HL-60 (cell line): ENCODE measurements around the gene PRDM16.

Experiments used
- DNase-seq, 2 experiments: peaks; one replicate each; pipeline ENCODE4 v3.0.0-alpha.2; 2010 to 2020; ENCODE audit warnings: low read depth in 1 of 2, low spot score in 1 of 2
- H3K27ac ChIP-seq: fragments of 250-450 bp; sonication (Bioruptor Pico); replicated peaks from 2 replicates; pipeline ENCODE4 v1.5.1; 2020; ENCODE audit warnings: mild to moderate bottlenecking, moderate library complexity
- H3K27me3 ChIP-seq: fragments of 250-450 bp; sonication (Bioruptor Pico); 2 replicates; pipeline ENCODE4 v1.5.1; 2021; ENCODE audit warnings: mild to moderate bottlenecking, moderate library complexity; ENCODE audit not compliant: insufficient read depth, poor library complexity, severe bottlenecking
- H3K4me3 ChIP-seq: replicated peaks from 2 replicates; pipeline ENCODE4 v1.5.1; 2011; ENCODE audit warnings: mild to moderate bottlenecking, control low read depth, low read length; ENCODE audit not compliant: insufficient read depth
- GABPA ChIP-seq: IDR thresholded peaks from 2 replicates; pipeline ENCODE4 v1.6.1; 2012; ENCODE audit warnings: low read depth
- POLR2AphosphoS5 ChIP-seq: IDR thresholded peaks from 2 replicates; pipeline ENCODE4 v1.6.1; 2012; ENCODE audit warnings: low read depth
- REST ChIP-seq: IDR thresholded peaks from 2 replicates; pipeline ENCODE4 v1.6.1; 2012; ENCODE audit warnings: low read depth; ENCODE audit not compliant: insufficient replicate concordance
- SPI1 ChIP-seq: IDR thresholded peaks from 2 replicates; pipeline ENCODE4 v1.6.1; 2012; ENCODE audit warnings: low read depth, mild to moderate bottlenecking, borderline replicate concordance
- TF ChIP-seq, protein P1 (sequence below): IDR thresholded peaks from one replicate; pipeline ENCODE4 v1.5.1; 2011; ENCODE audit warnings: low read length, control low read depth, inconsistent platforms; ENCODE audit not compliant: insufficient read depth

Gene PRDM16

DNA sequence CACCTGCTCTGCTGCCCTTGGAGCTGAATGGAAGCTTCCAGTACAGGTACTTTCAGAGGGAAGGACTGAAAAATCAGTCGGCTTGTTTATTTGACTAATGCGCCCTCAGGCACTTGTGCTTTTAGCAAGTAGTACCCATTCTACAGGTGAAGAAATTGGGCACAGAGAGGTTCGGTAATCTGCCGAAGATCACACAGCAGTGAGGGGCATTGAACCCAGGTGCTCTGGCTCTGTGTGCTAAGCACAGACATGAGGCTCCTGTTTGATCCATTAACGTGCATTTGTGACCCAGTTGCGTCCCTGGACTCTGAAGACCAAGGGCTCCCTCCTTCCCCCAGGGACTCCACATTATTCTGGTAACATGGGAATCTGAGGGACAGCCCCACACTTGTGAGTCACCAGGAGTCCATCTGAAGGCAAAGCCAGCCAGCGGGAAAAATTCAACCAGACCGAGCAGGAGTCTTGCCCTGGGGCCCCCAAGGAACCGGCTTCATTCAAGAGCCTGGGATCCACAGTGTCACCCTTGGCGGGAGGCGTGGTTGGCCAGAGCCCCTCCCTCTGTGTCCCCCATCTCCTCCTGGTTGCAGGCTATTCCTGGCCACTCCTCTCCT is 193.1 kb downstream of the PRDM16 start:
- Histone ChIP-seq H3K27me3 (no peaks in the 10 kb centered on the region), H3K4me3 (no peak overlapping the region), H3K27ac (no peak overlapping the region)
- DNase-seq, result no peak
- TF ChIP-seq GABPA, result no peak
- TF ChIP-seq, protein P1, sequence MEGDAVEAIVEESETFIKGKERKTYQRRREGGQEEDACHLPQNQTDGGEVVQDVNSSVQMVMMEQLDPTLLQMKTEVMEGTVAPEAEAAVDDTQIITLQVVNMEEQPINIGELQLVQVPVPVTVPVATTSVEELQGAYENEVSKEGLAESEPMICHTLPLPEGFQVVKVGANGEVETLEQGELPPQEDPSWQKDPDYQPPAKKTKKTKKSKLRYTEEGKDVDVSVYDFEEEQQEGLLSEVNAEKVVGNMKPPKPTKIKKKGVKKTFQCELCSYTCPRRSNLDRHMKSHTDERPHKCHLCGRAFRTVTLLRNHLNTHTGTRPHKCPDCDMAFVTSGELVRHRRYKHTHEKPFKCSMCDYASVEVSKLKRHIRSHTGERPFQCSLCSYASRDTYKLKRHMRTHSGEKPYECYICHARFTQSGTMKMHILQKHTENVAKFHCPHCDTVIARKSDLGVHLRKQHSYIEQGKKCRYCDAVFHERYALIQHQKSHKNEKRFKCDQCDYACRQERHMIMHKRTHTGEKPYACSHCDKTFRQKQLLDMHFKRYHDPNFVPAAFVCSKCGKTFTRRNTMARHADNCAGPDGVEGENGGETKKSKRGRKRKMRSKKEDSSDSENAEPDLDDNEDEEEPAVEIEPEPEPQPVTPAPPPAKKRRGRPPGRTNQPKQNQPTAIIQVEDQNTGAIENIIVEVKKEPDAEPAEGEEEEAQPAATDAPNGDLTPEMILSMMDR, result no peak
- no peak for TF ChIP-seq REST
- no peak for TF ChIP-seq SPI1
- no peak for TF ChIP-seq POLR2AphosphoS5

- no peak for DNase-seq
- H3K4me3 ChIP-seq, result no peak overlapping the region
- TF ChIP-seq GABPA (no peak), SPI1 (no peak), POLR2AphosphoS5 (no peak), REST (no peak)
- TF ChIP-seq, protein P1, result no peak
- H3K27me3 ChIP-seq, result no peaks in the 10 kb centered on the region
- no peak overlapping the region for H3K27ac ChIP-seq
These were observed 193.8 kb downstream of the PRDM16 start for GRCh38 chr1:3262681-3263286.

- no peak for TF ChIP-seq REST
- TF ChIP-seq SPI1, result no peak
- TF ChIP-seq POLR2AphosphoS5, result no peak
- TF ChIP-seq GABPA, result no peak
- Histone ChIP-seq H3K4me3 (no peak overlapping the region), H3K27me3 (no peaks in the 10 kb centered on the region), H3K27ac (no peak overlapping the region)
- no peak for DNase-seq
These were observed 194.8 kb downstream of the PRDM16 start for GRCh38 chr1:3263790-3264189.
